IMR-90 (cell line): ENCODE results near the gene NHEJ1. TPM values are rescaled to one million over a fixed set of nuclear protein-coding genes. Genes with fewer than 3 reads are reported as not detected.

Source experiments
- ATAC-seq: fragments of 200-7000 bp; cut with Tn5 transposase; 2 replicates; pipeline ENCODE4 v1.9.1; 2020; ENCODE audit warnings: low read depth, mild to moderate bottlenecking, moderate library complexity
- BruUV-seq: library from RNA; stranded (reverse); fragments of 400-500 nt; replicated peaks from 2 replicates; lab custom pipeline; 2021; lab: Mats Ljungman, UMichigan
- CTCF ChIA-PET: fragments of 300-600 bp; formaldehyde crosslinking; extraction: SDS; loops from one replicate; lab custom pipeline; 2021; ENCODE audit warnings: antibody characterized with exemption; lab: Yijun Ruan, JAX
- POLR2A ChIA-PET: fragments of 300-600 bp; sonication (Branson Sonifier 250); formaldehyde crosslinking; loops from one replicate; lab custom pipeline; 2022; ENCODE audit warnings: antibody characterized with exemption; ENCODE audit not compliant: unreplicated experiment; lab: Charles Lee
- DNase-seq: peaks from one replicate; pipeline ENCODE4 v3.0.0; 2013
- H2AFZ ChIP-seq: replicated peaks from 2 replicates; pipeline ENCODE3; 2013; ENCODE audit warnings: low read length, mild to moderate bottlenecking; ENCODE audit not compliant: poor library complexity
- H2AK5ac ChIP-seq: 2 replicates; pipeline ENCODE4 v1.6.1; 2013; ENCODE audit warnings: low read depth, low read length, inconsistent platforms
- H2AK9ac ChIP-seq: replicated peaks from 2 replicates; pipeline ENCODE3; 2013; ENCODE audit warnings: mild to moderate bottlenecking, low read depth, low read length, moderate library complexity; ENCODE audit not compliant: poor library complexity
- H2BK120ac ChIP-seq: 2 replicates; pipeline ENCODE4 v1.6.1; 2013; ENCODE audit warnings: low read depth, low read length, inconsistent platforms
- H2BK15ac ChIP-seq: 3 replicates; pipeline ENCODE4 v1.6.1; 2013; ENCODE audit warnings: low read depth, low read length, inconsistent platforms
- H2BK20ac ChIP-seq: 2 replicates; pipeline ENCODE4 v1.6.1; 2013; ENCODE audit warnings: low read depth, mild to moderate bottlenecking, inconsistent platforms, low read length, moderate library complexity
- H2BK5ac ChIP-seq: 2 replicates; pipeline ENCODE4 v1.6.1; 2013; ENCODE audit warnings: mild to moderate bottlenecking, low read depth, low read length, inconsistent platforms; ENCODE audit not compliant: poor library complexity, severe bottlenecking
- H3K14ac ChIP-seq: replicated peaks from 2 replicates; pipeline ENCODE4 v1.6.1; 2013; ENCODE audit warnings: low read depth, low read length, inconsistent platforms
- H3K18ac ChIP-seq: 2 replicates; pipeline ENCODE4 v1.6.1; 2013; ENCODE audit warnings: low read depth, low read length, control low read depth
- H3K23ac ChIP-seq: 2 replicates; pipeline ENCODE4 v1.6.1; 2013; ENCODE audit warnings: low read depth, low read length, inconsistent platforms
- H3K27ac ChIP-seq: 2 replicates; pipeline ENCODE4 v1.5.1; 2013; ENCODE audit warnings: mild to moderate bottlenecking, control low read depth, low read length; ENCODE audit not compliant: insufficient read depth
- H3K27me3 ChIP-seq: 2 replicates; pipeline ENCODE4 v1.6.1; 2013; ENCODE audit warnings: low read length; ENCODE audit not compliant: control insufficient read depth, insufficient read depth
- H3K36me3 ChIP-seq: 2 replicates; pipeline ENCODE4 v1.6.1; 2013; ENCODE audit warnings: low read length, mixed read lengths; ENCODE audit not compliant: control insufficient read depth, insufficient read depth
- H3K4ac ChIP-seq: 2 replicates; pipeline ENCODE4 v1.6.1; 2013; ENCODE audit warnings: low read depth, low read length, inconsistent platforms
- H3K4me1 ChIP-seq: 2 replicates; pipeline ENCODE4 v1.6.1; 2013; ENCODE audit warnings: low read length, mixed read lengths; ENCODE audit not compliant: control insufficient read depth, insufficient read depth
- H3K4me2 ChIP-seq: 2 replicates; pipeline ENCODE4 v1.6.1; 2013; ENCODE audit warnings: low read depth, mild to moderate bottlenecking, control low read depth, low read length, moderate library complexity
- H3K4me3 ChIP-seq: 2 replicates; pipeline ENCODE4 v1.5.1; 2013; ENCODE audit warnings: low read depth, mild to moderate bottlenecking, control low read depth, low read length, moderate library complexity; ENCODE audit not compliant: insufficient read depth
- H3K56ac ChIP-seq: 2 replicates; pipeline ENCODE4 v1.6.1; 2013; ENCODE audit warnings: low read length, inconsistent platforms; ENCODE audit not compliant: insufficient read depth; ENCODE audit errors: extremely low read depth
- H3K79me1 ChIP-seq, 2 experiments: 2 replicates each; pipeline ENCODE4 v1.6.1; 2013; ENCODE audit warnings: low read length in 2 of 2, inconsistent platforms in 1 of 2, low read depth in 1 of 2
- H3K9ac ChIP-seq: 2 replicates; pipeline ENCODE4 v1.6.1; 2013; ENCODE audit warnings: low read depth, low read length, control low read depth
- H3K9me1 ChIP-seq: 2 replicates; pipeline ENCODE4 v1.6.1; 2013; ENCODE audit warnings: low read length, inconsistent platforms; ENCODE audit not compliant: insufficient read depth
- H3K9me3 ChIP-seq: 2 replicates; pipeline ENCODE4 v1.6.1; 2013; ENCODE audit warnings: low read length; ENCODE audit not compliant: control insufficient read depth, insufficient read depth
- H4K20me1 ChIP-seq: 2 replicates; pipeline ENCODE4 v1.6.1; 2013; ENCODE audit warnings: low read length, inconsistent platforms; ENCODE audit not compliant: insufficient read depth
- H4K5ac ChIP-seq: 2 replicates; pipeline ENCODE4 v1.6.1; 2013; ENCODE audit warnings: mild to moderate bottlenecking, low read depth, low read length, control low read depth
- H4K8ac ChIP-seq, 2 experiments: 2 replicates each; pipeline ENCODE4 v1.6.1; 2013; ENCODE audit warnings: low read depth in 2 of 2, low read length in 2 of 2, control low read depth in 1 of 2, inconsistent platforms in 1 of 2
- H4K91ac ChIP-seq: 2 replicates; pipeline ENCODE4 v1.6.1; 2013; ENCODE audit warnings: low read depth, low read length, inconsistent platforms; ENCODE audit not compliant: insufficient read depth
- CEBPB ChIP-seq: IDR thresholded peaks from 2 replicates; pipeline ENCODE4 v1.6.1; 2012; ENCODE audit warnings: low read depth, low read length, improper control_type of control experiment
- MXI1 ChIP-seq: IDR thresholded peaks from 2 replicates; pipeline ENCODE4 v1.6.1; 2012; ENCODE audit warnings: low read depth, mild to moderate bottlenecking, low read length, moderate library complexity, borderline replicate concordance
- NFE2L2 ChIP-seq: fragments of 150-350 bp; IDR thresholded peaks from 2 replicates; pipeline ENCODE4 v1.6.1; 2016; ENCODE audit warnings: low read depth, mild to moderate bottlenecking, low read length
- RAD21 ChIP-seq: IDR thresholded peaks from 2 replicates; pipeline ENCODE4 v1.6.1; 2012; ENCODE audit warnings: low read length, improper control_type of control experiment
- SMC3 ChIP-seq: fragments of 150-350 bp; IDR thresholded peaks from 2 replicates; pipeline ENCODE4 v1.6.1; 2016; ENCODE audit warnings: low read depth, mild to moderate bottlenecking, antibody characterized with exemption, low read length, moderate library complexity
- WGBS, 2 experiments: methylation state at CpG; one replicate each; pipeline versions ENCODE4 v1.1.5 to v1.1.7; 2013; ENCODE audit warnings: missing lambda C conversion rate in 2 of 2; ENCODE audit not compliant: insufficient read length in 1 of 2; ENCODE audit errors: extremely low coverage in 2 of 2; 5-methylcytosine and 5-hydroxymethylcytosine counted together
- dilution Hi-C: fragments of 300-500 bp; cut with HindIII; formaldehyde crosslinking; loops from one replicate; pipeline ENCODE4 v1.14.3; 2018; ENCODE audit warnings: low sequenced_read_pairs; ENCODE audit not compliant: unreplicated experiment
- in situ Hi-C: fragments of 300-500 bp; cut with MboI; formaldehyde crosslinking; loops from 3 replicates; pipeline ENCODE4 v1.14.3; 2019; ENCODE audit warnings: low sequenced_read_pairs, inconsistent platforms, mixed read lengths
- intact Hi-C: fragments of 100-400 bp; cut with micrococcal nuclease; formaldehyde crosslinking; loops from 2 replicates; pipeline ENCODE4 v1.10.0; 2022
- polyA plus RNA-seq, 3 experiments: library from polyadenylated mRNA; depleted of rRNA; stranded (reverse); fragments of >200 nt; gene quantifications; 2 replicates each; pipeline ENCODE4 v1.2.3, GENCODE V29; 2012; ENCODE audit warnings: low replicate concordance in 1 of 3
- total RNA-seq: library from RNA; depleted of rRNA; stranded (reverse); fragments of >200 nt; gene quantifications from 2 replicates; pipeline ENCODE4 v1.2.3, GENCODE V29; 2012

Gene NHEJ1
- total and polyA plus RNA-seq, 2 of the 4 experiments (the other 2 are of a cell fraction): 12.5 to 23.1 TPM

- no peak within 1 kb of the TSS for H4K91ac ChIP-seq
- BruUV-seq: no TSS peak
- no peak within 1 kb of the TSS for H2BK15ac ChIP-seq
- H3K4me1 ChIP-seq: peaks cover 3% of the 10 kb centered on the region; the same call in 1 of the 2 replicates
- CTCF ChIA-PET: interaction anchor here (1.0 to 1.1 kb wide), 2 partner anchors 45 to 92 kb away, joined by 3 to 5 read pairs; no protein-coding TSS in a partner anchor
- H3K14ac ChIP-seq: no peak within 1 kb of the TSS
- no peaks in the 10 kb centered on the region for H3K27me3 ChIP-seq
- H3K4me2 ChIP-seq: no peak within 1 kb of the TSS
- peak within 1 kb of the TSS; percentile 72 for H2AK9ac ChIP-seq
- H4K5ac ChIP-seq: no peak within 1 kb of the TSS
- H3K36me3 ChIP-seq: peaks cover 20% of the 10 kb centered on the region
- no peak within 1 kb of the TSS for H2AK5ac ChIP-seq
- H3K4ac ChIP-seq: no peak within 1 kb of the TSS
- no peaks in the 10 kb centered on the region for H3K9me3 ChIP-seq
- ATAC-seq (no peak), DNase-seq (no peak)
- no peak within 1 kb of the TSS for H3K56ac ChIP-seq
- no peak within 1 kb of the TSS for H3K18ac ChIP-seq
- H2AFZ ChIP-seq: peak within 1 kb of the TSS; percentile 2
- H4K20me1 ChIP-seq: peaks cover 7% of the 10 kb centered on the region; the same call in 1 of the 2 replicates
- dilution Hi-C loops: no loop called here
- intact Hi-C loops: loop anchor here (2.0 kb wide), 1 partner anchor 125 kb away; no protein-coding TSS in a partner anchor
- H3K9ac ChIP-seq: no peak within 1 kb of the TSS
- H3K79me1 ChIP-seq: 0 out of 4 replicates have a peak, but pooled peaks cover 3 to 11% of the 10 kb centered on the region in 2 experiments
- H2BK5ac ChIP-seq: no peak within 1 kb of the TSS
- POLR2A ChIA-PET: no interaction called here
- H3K4me3 ChIP-seq: no peak within 1 kb of the TSS
- H3K27ac ChIP-seq: no peak within 1 kb of the TSS
- H3K23ac ChIP-seq: no peak within 1 kb of the TSS
- H2BK20ac ChIP-seq: no peak within 1 kb of the TSS
- no peak within 1 kb of the TSS for H2BK120ac ChIP-seq
- TF ChIP-seq RAD21 (no peak), CEBPB (no peak), MXI1 (no peak), NFE2L2 (no peak), SMC3 (no peak)
- in situ Hi-C loops: loop anchor here (5.0 kb wide), 2 partner anchors 37 to 127 kb away; partner anchors contain the start of gene ZFAND2B
- no peak within 1 kb of the TSS for H4K8ac ChIP-seq
- 92% methylated on average over 2 of the region's 10 CpGs; no CpG with 5 or more reads in 1 of the 2 experiments for WGBS, 2 experiments
- 0 out of 2 replicates have a peak, but pooled peaks cover 4% of the 10 kb centered on the region for H3K9me1 ChIP-seq
Observed at GRCh38 chr2:219169930-219170654, 9.5 kb upstream of the NHEJ1 start, which contains the start of gene SLC23A3. Gene SLC23A3 (minus strand): TSS chr2:219170029. CDS start chr2:219169984, 45 bp downstream.
